Panc1 (cell line): Measurements from ENCODE around the gene MROH2A.

Experiments
- POLR2AphosphoS5 ChIP-seq: IDR thresholded peaks from 2 replicates; pipeline ENCODE4 v1.6.1; 2012; ENCODE audit warnings: mild to moderate bottlenecking, low read depth, low read length, moderate library complexity
- SIN3A ChIP-seq: IDR thresholded peaks from 2 replicates; pipeline ENCODE4 v1.6.1; 2012; ENCODE audit warnings: low read depth, mild to moderate bottlenecking, low read length, moderate library complexity, borderline replicate concordance; ENCODE audit not compliant: insufficient read depth
- TCF7L2 ChIP-seq: IDR thresholded peaks from 2 replicates; pipeline ENCODE4 v1.6.1; 2011; ENCODE audit warnings: mild to moderate bottlenecking, low read depth, low read length, inconsistent platforms
- TF ChIP-seq, protein P1 (sequence below): fragments of 450-650 bp; IDR thresholded peaks from 2 replicates; pipeline ENCODE4 v1.5.1; 2017; ENCODE audit warnings: mild to moderate bottlenecking

GRCh38 chr2:233853353-233853752, 75.2 kb downstream of the MROH2A start:
- TF ChIP-seq, protein P1, sequence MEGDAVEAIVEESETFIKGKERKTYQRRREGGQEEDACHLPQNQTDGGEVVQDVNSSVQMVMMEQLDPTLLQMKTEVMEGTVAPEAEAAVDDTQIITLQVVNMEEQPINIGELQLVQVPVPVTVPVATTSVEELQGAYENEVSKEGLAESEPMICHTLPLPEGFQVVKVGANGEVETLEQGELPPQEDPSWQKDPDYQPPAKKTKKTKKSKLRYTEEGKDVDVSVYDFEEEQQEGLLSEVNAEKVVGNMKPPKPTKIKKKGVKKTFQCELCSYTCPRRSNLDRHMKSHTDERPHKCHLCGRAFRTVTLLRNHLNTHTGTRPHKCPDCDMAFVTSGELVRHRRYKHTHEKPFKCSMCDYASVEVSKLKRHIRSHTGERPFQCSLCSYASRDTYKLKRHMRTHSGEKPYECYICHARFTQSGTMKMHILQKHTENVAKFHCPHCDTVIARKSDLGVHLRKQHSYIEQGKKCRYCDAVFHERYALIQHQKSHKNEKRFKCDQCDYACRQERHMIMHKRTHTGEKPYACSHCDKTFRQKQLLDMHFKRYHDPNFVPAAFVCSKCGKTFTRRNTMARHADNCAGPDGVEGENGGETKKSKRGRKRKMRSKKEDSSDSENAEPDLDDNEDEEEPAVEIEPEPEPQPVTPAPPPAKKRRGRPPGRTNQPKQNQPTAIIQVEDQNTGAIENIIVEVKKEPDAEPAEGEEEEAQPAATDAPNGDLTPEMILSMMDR = no peak
- TF ChIP-seq POLR2AphosphoS5 (no peak; the same call in 1 of the 2 replicates), SIN3A (no peak), TCF7L2 (no peak)
